H9 (cell line): ENCODE results near the gene WBP1. TPM values are rescaled to one million over a fixed set of nuclear protein-coding genes. Genes with fewer than 3 reads are reported as not detected.

ENCODE experiments used
- DNase-seq: peaks from one replicate; pipeline ENCODE4 v3.0.0-alpha.2; 2017
- H2AFZ ChIP-seq: one replicate; pipeline ENCODE4 v1.6.1; 2013; ENCODE audit warnings: mild to moderate bottlenecking, low read length, control low read depth, moderate library complexity
- H2AK5ac ChIP-seq: 2 replicates; pipeline ENCODE4 v1.6.1; 2013; ENCODE audit warnings: low read length, control low read depth, mixed read lengths; ENCODE audit not compliant: insufficient read length
- H2BK120ac ChIP-seq: one replicate; pipeline ENCODE4 v1.6.1; 2013; ENCODE audit warnings: low read depth, mild to moderate bottlenecking, low read length, control low read depth, inconsistent platforms; ENCODE audit not compliant: poor library complexity, severe bottlenecking
- H2BK12ac ChIP-seq: 2 replicates; pipeline ENCODE4 v1.6.1; 2013; ENCODE audit warnings: low read length, control low read depth, mixed read lengths, low read depth; ENCODE audit not compliant: insufficient read length
- H2BK15ac ChIP-seq: 2 replicates; pipeline ENCODE4 v1.6.1; 2013; ENCODE audit warnings: low read depth, low read length, control low read depth
- H2BK20ac ChIP-seq: one replicate; pipeline ENCODE4 v1.6.1; 2013; ENCODE audit warnings: low read depth, mild to moderate bottlenecking, low read length, control low read depth, inconsistent platforms; ENCODE audit not compliant: poor library complexity, severe bottlenecking
- H2BK5ac ChIP-seq: 2 replicates; pipeline ENCODE4 v1.6.1; 2013; ENCODE audit warnings: low read length, control low read depth, mixed read lengths; ENCODE audit not compliant: insufficient read length
- H3K14ac ChIP-seq: 2 replicates; pipeline ENCODE4 v1.6.1; 2013; ENCODE audit warnings: low read length, control low read depth; ENCODE audit not compliant: insufficient read depth
- H3K18ac ChIP-seq: 2 replicates; pipeline ENCODE4 v1.6.1; 2013; ENCODE audit warnings: low read depth, mild to moderate bottlenecking, mixed read lengths, low read length, control low read depth; ENCODE audit not compliant: insufficient read length
- H3K23ac ChIP-seq: 2 replicates; pipeline ENCODE4 v1.6.1; 2013; ENCODE audit warnings: low read length, control low read depth, mixed read lengths, low read depth; ENCODE audit not compliant: insufficient read length
- H3K23me2 ChIP-seq: 2 replicates; pipeline ENCODE4 v1.6.1; 2013; ENCODE audit warnings: low read depth, mild to moderate bottlenecking, mixed read lengths, low read length, control low read depth; ENCODE audit not compliant: insufficient read length, poor library complexity, severe bottlenecking
- H3K27ac ChIP-seq: 2 replicates; pipeline ENCODE4 v1.5.1; 2013; ENCODE audit warnings: low read length, control low read depth, mixed read lengths, low read depth; ENCODE audit not compliant: insufficient read length
- H3K27me3 ChIP-seq: 2 replicates; pipeline ENCODE4 v1.6.1; 2013; ENCODE audit warnings: low read length, control low read depth, inconsistent platforms; ENCODE audit not compliant: insufficient read depth
- H3K4ac ChIP-seq: 2 replicates; pipeline ENCODE4 v1.6.1; 2013; ENCODE audit warnings: low read depth, mild to moderate bottlenecking, control low read depth, inconsistent platforms, low read length, moderate library complexity
- H3K4me1 ChIP-seq: 2 replicates; pipeline ENCODE4 v1.6.1; 2013; ENCODE audit warnings: low read length, control low read depth, inconsistent platforms; ENCODE audit not compliant: insufficient read depth
- H3K4me2 ChIP-seq: 2 replicates; pipeline ENCODE4 v1.6.1; 2013; ENCODE audit warnings: low read length, control low read depth, mixed read lengths; ENCODE audit not compliant: insufficient read length, insufficient read depth
- H3K56ac ChIP-seq: 2 replicates; pipeline ENCODE4 v1.6.1; 2013; ENCODE audit warnings: low read depth, mild to moderate bottlenecking, mixed read lengths, low read length, control low read depth; ENCODE audit not compliant: insufficient read length
- H3K79me1 ChIP-seq: 2 replicates; pipeline ENCODE4 v1.6.1; 2013; ENCODE audit warnings: low read depth, mild to moderate bottlenecking, moderate library complexity, low read length, control low read depth, inconsistent platforms; ENCODE audit not compliant: insufficient read depth, poor library complexity, severe bottlenecking
- H3K79me2 ChIP-seq: 2 replicates; pipeline ENCODE4 v1.6.1; 2013; ENCODE audit warnings: low read length, control low read depth, inconsistent platforms; ENCODE audit not compliant: insufficient read depth
- H3K9ac ChIP-seq: 2 replicates; pipeline ENCODE4 v1.6.1; 2013; ENCODE audit warnings: low read length, control low read depth, mixed read lengths; ENCODE audit not compliant: insufficient read length; ENCODE audit errors: extremely low read depth
- H3K9me3 ChIP-seq: one replicate; pipeline ENCODE4 v1.6.1; 2013; ENCODE audit warnings: low read depth, low read length, inconsistent platforms; ENCODE audit not compliant: control insufficient read depth
- H3T11ph ChIP-seq: one replicate; pipeline ENCODE4 v1.6.1; 2013; ENCODE audit warnings: mild to moderate bottlenecking, low read length, control low read depth, inconsistent platforms
- H4K20me1 ChIP-seq: one replicate; pipeline ENCODE4 v1.6.1; 2013; ENCODE audit not compliant: control insufficient read depth, insufficient read length, insufficient read depth
- H4K5ac ChIP-seq: 2 replicates; pipeline ENCODE4 v1.6.1; 2013; ENCODE audit warnings: low read depth, mild to moderate bottlenecking, mixed read lengths, low read length, control low read depth; ENCODE audit not compliant: insufficient read length
- H4K8ac ChIP-seq: replicated peaks from 2 replicates; pipeline ENCODE4 v1.6.1; 2013; ENCODE audit warnings: low read length, control low read depth, mixed read lengths, low read depth; ENCODE audit not compliant: insufficient read length
- H4K91ac ChIP-seq: 2 replicates; pipeline ENCODE4 v1.6.1; 2013; ENCODE audit warnings: low read depth, mild to moderate bottlenecking, moderate library complexity, mixed read lengths, low read length, control low read depth; ENCODE audit not compliant: insufficient read length
- H3K27ac Mint-ChIP-seq, 3 experiments: 2 replicates in 2 of 3; 3 replicates in 1 of 3; pipeline ENCODE4 v1.8.0; 2020 to 2021; ENCODE audit warnings: mixed read lengths in 3 of 3, mild to moderate bottlenecking in 1 of 3, moderate library complexity in 1 of 3
- H3K27me3 Mint-ChIP-seq: 2 replicates; pipeline ENCODE4 v1.8.0; 2021; ENCODE audit warnings: low read depth, mild to moderate bottlenecking, moderate library complexity, mixed read lengths
- H3K36me3 Mint-ChIP-seq, 3 experiments: 2 replicates in 2 of 3; 3 replicates in 1 of 3; pipeline ENCODE4 v1.8.0; 2020 to 2021; ENCODE audit warnings: low read depth in 3 of 3, mixed read lengths in 3 of 3; ENCODE audit not compliant: insufficient read depth in 1 of 3
- H3K4me1 Mint-ChIP-seq, 2 experiments: 2 replicates each; pipeline ENCODE4 v1.8.0; 2020; ENCODE audit warnings: mixed read lengths in 2 of 2
- H3K4me3 Mint-ChIP-seq, 2 experiments: 2 replicates in 1 of 2; 3 replicates in 1 of 2; pipeline ENCODE4 v1.8.0; 2020 to 2021; ENCODE audit warnings: mild to moderate bottlenecking in 2 of 2, mixed read lengths in 2 of 2, moderate library complexity in 1 of 2
- H3K9me3 Mint-ChIP-seq, 2 experiments: 2 replicates in 1 of 2; 3 replicates in 1 of 2; pipeline ENCODE4 v1.8.0; 2020; ENCODE audit warnings: mild to moderate bottlenecking in 2 of 2, mixed read lengths in 2 of 2, moderate library complexity in 1 of 2
- WGBS: extraction: QIAGEN DNeasy Blood & Tissue Kit; methylation state at CpG from one replicate; pipeline ENCODE4 v1.1.7; 2013; ENCODE audit warnings: missing lambda C conversion rate, low lambda C conversion rate, mixed read lengths; ENCODE audit not compliant: insufficient read length; ENCODE audit errors: extremely low coverage; 5-methylcytosine and 5-hydroxymethylcytosine counted together
- total RNA-seq: library from RNA; stranded (reverse); gene quantifications from 2 replicates; pipeline ENCODE4 v1.2.1, GENCODE V29; 2021
- TF ChIP-seq, protein P1 (sequence below): fragments of 200-600 bp; sonication (generic); conservative IDR thresholded peaks from 3 replicates; pipeline ENCODE4 v1.8.0; 2021; ENCODE audit warnings: antibody characterized with exemption, mild to moderate bottlenecking

WBP1 gene
- total RNA-seq, 1 experiment from 2014 or later, result 82.1 TPM

DNA sequence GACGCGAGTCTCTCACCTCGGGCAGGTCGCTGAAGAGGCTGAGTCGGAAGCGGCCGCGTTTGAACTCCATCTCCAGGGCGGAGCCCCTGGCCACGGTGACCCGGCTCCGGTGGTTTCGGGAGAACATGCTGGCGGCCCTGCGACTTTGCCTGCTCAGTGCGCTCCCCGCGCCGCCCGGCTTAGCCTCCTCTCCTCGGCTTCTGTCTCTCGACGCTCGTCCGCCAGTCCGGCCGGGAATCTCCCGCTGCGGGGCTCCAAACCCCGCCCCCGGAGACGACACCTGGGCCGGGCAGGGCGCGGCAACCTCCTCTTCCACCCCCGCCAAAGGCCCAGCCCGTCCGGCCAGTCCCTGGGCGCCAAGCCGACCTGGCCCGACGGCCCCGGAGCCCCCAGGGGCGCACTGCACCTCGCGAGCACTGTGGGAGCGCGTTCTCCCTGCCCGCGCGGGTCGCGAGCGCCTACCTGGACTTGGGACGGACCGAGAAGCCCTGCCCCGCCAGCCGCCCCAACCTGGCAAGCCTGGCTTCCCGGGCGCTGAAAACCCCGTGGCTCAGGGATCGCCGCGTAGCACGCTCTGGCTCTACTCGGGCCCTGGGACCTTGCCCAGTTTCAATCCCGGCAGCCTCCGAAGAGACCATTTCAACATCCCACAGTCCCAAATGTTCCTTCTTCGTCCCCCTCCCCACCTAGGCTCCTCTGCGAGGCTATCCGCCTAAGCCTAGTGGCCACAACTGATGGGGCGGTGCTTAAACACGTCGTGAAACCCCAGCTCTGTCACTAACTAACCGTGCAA lies 16.4 kb upstream of the WBP1 start, which contains the start of gene RTKN:
RTKN (minus strand) TSS at position 248 of the 793 bp plus-strand sequence; CDS start at position 127, 121 bp downstream.
- Histone ChIP-seq H2BK5ac (no peak within 1 kb of the TSS), H2BK20ac (no peak within 1 kb of the TSS), H3K18ac (peak within 1 kb of the TSS; percentile 78), H2BK12ac (no peak within 1 kb of the TSS), H4K91ac (no peak within 1 kb of the TSS), H3K4me1 (peaks cover 3% of the 10 kb centered on the region; the same call in 1 of the 2 replicates), H3K79me1 (peaks cover 7% of the 10 kb centered on the region), H3K4ac (no peak within 1 kb of the TSS), H2BK120ac (no peak within 1 kb of the TSS), H2AK5ac (no peak within 1 kb of the TSS), H3K79me2 (peaks cover 18% of the 10 kb centered on the region; the same call in 1 of the 2 replicates), H3K23me2 (peaks cover 11% of the 10 kb centered on the region), H2AFZ (peak within 1 kb of the TSS; percentile 48), H3K27me3 (no peaks in the 10 kb centered on the region), H2BK15ac (no peak within 1 kb of the TSS), H4K20me1 (no peaks in the 10 kb centered on the region), H3K9me3 (no peaks in the 10 kb centered on the region), H4K5ac (no peak within 1 kb of the TSS), H3K56ac (no peak within 1 kb of the TSS), H4K8ac (no peak within 1 kb of the TSS), H3T11ph (no peak within 1 kb of the TSS), H3K4me2 (peak within 1 kb of the TSS; percentile 80), H3K14ac (peak within 1 kb of the TSS; percentile 85), H3K27ac (peak within 1 kb of the TSS; percentile 48), H3K23ac (no peak within 1 kb of the TSS), H3K9ac (peak within 1 kb of the TSS; percentile 63)
- peaks cover 20% of the 10 kb centered on the region for H3K27me3 Mint-ChIP-seq
- TF ChIP-seq, protein P1, sequence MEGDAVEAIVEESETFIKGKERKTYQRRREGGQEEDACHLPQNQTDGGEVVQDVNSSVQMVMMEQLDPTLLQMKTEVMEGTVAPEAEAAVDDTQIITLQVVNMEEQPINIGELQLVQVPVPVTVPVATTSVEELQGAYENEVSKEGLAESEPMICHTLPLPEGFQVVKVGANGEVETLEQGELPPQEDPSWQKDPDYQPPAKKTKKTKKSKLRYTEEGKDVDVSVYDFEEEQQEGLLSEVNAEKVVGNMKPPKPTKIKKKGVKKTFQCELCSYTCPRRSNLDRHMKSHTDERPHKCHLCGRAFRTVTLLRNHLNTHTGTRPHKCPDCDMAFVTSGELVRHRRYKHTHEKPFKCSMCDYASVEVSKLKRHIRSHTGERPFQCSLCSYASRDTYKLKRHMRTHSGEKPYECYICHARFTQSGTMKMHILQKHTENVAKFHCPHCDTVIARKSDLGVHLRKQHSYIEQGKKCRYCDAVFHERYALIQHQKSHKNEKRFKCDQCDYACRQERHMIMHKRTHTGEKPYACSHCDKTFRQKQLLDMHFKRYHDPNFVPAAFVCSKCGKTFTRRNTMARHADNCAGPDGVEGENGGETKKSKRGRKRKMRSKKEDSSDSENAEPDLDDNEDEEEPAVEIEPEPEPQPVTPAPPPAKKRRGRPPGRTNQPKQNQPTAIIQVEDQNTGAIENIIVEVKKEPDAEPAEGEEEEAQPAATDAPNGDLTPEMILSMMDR, result peak; percentile 20; the same call in 1 of the 3 replicates
- peak within 1 kb of the TSS; percentile 95 to 99 for H3K4me3 Mint-ChIP-seq
- WGBS, result no CpG with 5 or more reads among the region's 75 CpGs
- H3K9me3 Mint-ChIP-seq, result no peaks in the 10 kb centered on the region; a peak in 1 of 5 replicates
- peaks cover 4 to 18% (median 15%) of the 10 kb centered on the region in 3 experiments for H3K36me3 Mint-ChIP-seq
- H3K27ac Mint-ChIP-seq, result peak within 1 kb of the TSS; percentile 98 to 99 (median 99)
- peak; percentile 87 for DNase-seq
- peaks cover 30 to 33% of the 10 kb centered on the region in 2 experiments for H3K4me1 Mint-ChIP-seq
